Neutrophil (primary cell): ENCODE results near the gene DHDDS.
A peak's percentile ranks its signal among the peaks of the same experiment; 100 is the strongest.
"Not testable (repeated sequence)": the region's sequence is repeated elsewhere in the genome, so short reads cannot be mapped to it uniquely, and the experiment has no call there.

Source experiments
- H3K27ac ChIP-seq: fragments of 200-600 bp; sonication (generic); 2 replicates; pipeline ENCODE4 v1.5.1; 2016; ENCODE audit warnings: mild to moderate bottlenecking, moderate library complexity
- H3K27me3 ChIP-seq: fragments of 200-600 bp; sonication (generic); 2 replicates; pipeline ENCODE4 v1.6.0; 2016; ENCODE audit warnings: mild to moderate bottlenecking
- H3K36me3 ChIP-seq: fragments of 200-600 bp; sonication (generic); 2 replicates; pipeline ENCODE4 v1.5.1; 2017
- H3K4me1 ChIP-seq, 2 experiments: fragments of 200-600 bp in 1 of 2; sonication (generic) in 1 of 2; 1 replicate in 1 of 2; 2 replicates in 1 of 2; pipeline versions ENCODE4 v1.5.1 to v1.6.1; 2013 to 2016; ENCODE audit warnings: low read depth in 1 of 2, low read length in 1 of 2, mild to moderate bottlenecking in 1 of 2, moderate library complexity in 1 of 2; ENCODE audit not compliant: control insufficient read depth in 1 of 2, insufficient read depth in 1 of 2
- H3K4me3 ChIP-seq, 2 experiments: fragments of 200-600 bp in 1 of 2; sonication (generic) in 1 of 2; 1 replicate in 1 of 2; 2 replicates in 1 of 2; pipeline ENCODE4 v1.5.1; 2013 to 2016; ENCODE audit warnings: low read depth in 1 of 2, low read length in 1 of 2, mild to moderate bottlenecking in 1 of 2, moderate library complexity in 1 of 2
- H3K9me3 ChIP-seq: fragments of 200-600 bp; sonication (generic); 2 replicates; pipeline ENCODE4 v1.5.1; 2016
- TF ChIP-seq, protein P1 (sequence below): fragments of 200-600 bp; sonication (generic); IDR thresholded peaks from 2 replicates; pipeline ENCODE4 v1.5.1; 2016; ENCODE audit warnings: antibody characterized with exemption

DHDDS gene, protein sequence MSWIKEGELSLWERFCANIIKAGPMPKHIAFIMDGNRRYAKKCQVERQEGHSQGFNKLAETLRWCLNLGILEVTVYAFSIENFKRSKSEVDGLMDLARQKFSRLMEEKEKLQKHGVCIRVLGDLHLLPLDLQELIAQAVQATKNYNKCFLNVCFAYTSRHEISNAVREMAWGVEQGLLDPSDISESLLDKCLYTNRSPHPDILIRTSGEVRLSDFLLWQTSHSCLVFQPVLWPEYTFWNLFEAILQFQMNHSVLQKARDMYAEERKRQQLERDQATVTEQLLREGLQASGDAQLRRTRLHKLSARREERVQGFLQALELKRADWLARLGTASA

DNA sequence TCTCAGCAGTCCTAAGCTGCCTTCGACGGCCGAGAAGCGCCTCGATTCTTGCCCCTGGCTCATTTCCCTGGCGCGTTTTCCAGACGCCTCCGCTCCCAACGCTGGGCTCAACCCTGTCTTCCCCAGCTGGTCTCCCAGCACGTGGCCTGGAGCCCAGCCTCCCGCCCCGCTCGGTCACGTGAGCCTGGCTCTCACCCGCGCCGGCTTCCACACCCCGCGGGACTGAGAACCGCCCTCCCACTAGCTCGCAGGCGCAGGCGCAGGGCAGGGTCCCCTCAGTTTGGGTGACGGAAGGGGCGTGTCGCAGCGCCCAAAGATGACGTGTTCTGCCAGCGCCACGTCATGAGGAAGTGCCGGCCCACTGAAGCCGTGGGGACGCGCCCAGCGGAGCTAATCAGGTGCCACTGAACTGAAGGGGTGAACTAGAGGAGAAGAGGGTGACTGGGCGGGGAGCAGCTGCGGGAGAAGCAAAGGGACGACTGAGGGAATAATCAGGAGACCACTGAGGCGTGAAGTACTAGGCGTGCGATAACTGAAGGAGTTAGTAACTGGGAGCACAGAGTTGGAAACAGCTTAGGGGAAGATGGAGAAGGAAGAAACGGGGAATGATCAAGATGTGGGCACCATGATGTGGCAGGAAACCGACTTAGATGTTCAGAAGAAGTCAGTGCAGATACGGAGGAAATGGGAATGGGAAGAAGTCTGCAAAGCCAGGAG is at the start of gene DHDDS:
Gene DHDDS, plus strand, starts transcription at position 343 of the 717 bp plus-strand sequence. CDS start 625 bp downstream, outside the sequence.
- Histone ChIP-seq H3K27ac (peak within 1 kb of the TSS; percentile 83), H3K36me3 (peaks cover 7% of the 10 kb centered on the region), H3K9me3 (no peaks in the 10 kb centered on the region), H3K4me3 (peak within 1 kb of the TSS; percentile 80 to 83), H3K27me3 (peaks cover 6% of the 10 kb centered on the region), H3K4me1 (peaks cover 16 to 30% of the 10 kb centered on the region in 2 experiments)
- TF ChIP-seq, protein P1, sequence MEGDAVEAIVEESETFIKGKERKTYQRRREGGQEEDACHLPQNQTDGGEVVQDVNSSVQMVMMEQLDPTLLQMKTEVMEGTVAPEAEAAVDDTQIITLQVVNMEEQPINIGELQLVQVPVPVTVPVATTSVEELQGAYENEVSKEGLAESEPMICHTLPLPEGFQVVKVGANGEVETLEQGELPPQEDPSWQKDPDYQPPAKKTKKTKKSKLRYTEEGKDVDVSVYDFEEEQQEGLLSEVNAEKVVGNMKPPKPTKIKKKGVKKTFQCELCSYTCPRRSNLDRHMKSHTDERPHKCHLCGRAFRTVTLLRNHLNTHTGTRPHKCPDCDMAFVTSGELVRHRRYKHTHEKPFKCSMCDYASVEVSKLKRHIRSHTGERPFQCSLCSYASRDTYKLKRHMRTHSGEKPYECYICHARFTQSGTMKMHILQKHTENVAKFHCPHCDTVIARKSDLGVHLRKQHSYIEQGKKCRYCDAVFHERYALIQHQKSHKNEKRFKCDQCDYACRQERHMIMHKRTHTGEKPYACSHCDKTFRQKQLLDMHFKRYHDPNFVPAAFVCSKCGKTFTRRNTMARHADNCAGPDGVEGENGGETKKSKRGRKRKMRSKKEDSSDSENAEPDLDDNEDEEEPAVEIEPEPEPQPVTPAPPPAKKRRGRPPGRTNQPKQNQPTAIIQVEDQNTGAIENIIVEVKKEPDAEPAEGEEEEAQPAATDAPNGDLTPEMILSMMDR, result peak; percentile 46

DNA sequence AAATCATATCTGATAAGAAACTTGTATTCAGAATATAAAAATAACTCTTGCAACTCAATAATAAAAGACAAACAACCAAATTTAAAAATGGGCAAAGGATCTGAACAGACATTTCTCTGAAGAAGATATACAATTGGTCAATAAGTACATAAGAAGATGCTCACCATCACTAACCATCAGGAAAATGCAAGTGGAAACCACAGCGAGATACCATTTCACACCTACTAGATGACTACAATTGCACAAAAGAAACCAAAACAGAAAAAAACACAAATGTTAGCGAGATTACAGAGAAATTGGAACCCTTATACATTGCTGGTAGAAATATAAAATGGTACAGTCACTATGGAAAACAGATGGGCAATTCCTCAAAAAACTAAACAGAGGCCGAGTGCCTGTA is 48.0 kb upstream of the DHDDS start:
- Histone ChIP-seq H3K27me3 (peaks cover 25% of the 10 kb centered on the region), H3K4me3 (no peak overlapping the region), H3K27ac (no peak overlapping the region), H3K4me1 (no peaks in the 10 kb centered on the region), H3K9me3 (no peaks in the 10 kb centered on the region), H3K36me3 (no peaks in the 10 kb centered on the region)
- TF ChIP-seq, protein P1, result no peak

DNA sequence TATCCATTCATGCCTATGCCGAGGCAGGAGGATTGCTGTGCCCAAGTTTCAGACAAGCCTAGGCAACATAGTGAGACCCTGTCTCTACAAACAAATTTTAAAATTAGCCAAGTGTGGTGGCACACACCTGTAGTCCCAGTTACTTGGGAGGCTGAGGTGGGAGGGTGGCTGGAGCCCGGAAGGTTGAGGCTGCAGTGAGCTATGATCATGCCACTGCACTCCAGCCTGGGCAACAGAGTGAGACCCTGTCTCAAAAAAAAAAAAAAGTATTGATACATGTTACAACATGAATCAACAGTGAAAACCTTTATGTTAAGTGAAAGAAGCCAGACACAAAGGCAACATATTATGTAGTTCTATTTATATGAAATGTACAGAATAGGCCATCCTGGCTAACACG is 47.1 kb upstream of the DHDDS start:
- not testable (repeated sequence) for H3K36me3 ChIP-seq, H3K27ac ChIP-seq, H3K4me3 ChIP-seq, H3K4me1 ChIP-seq, H3K9me3 ChIP-seq
- H3K27me3 ChIP-seq, result peaks cover 25% of the 10 kb centered on the region

DNA sequence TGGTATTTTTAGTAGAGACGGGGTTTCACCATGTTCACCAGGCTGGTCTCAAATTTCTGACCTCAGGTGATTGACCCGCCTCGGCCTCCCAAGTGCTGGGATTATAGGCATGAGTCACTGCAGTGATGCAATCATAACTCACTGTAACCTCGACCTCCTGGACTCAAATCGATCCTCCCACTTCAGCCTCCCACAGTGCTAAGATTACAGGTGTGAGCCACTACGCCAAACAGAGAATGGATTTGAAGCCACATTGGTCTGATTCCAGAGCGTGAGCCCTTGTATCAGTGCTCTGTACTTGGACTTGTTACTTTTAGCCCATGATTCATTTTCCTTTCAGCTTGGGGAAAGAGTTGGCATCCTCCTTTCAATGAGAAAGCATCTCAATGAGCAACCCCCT is 44.7 kb upstream of the DHDDS start:
- H3K4me3 ChIP-seq, result no peak overlapping the region
- H3K4me1 ChIP-seq, result no peaks in the 10 kb centered on the region
- H3K27me3 ChIP-seq, result peaks cover 34% of the 10 kb centered on the region
- H3K9me3 ChIP-seq, result no peaks in the 10 kb centered on the region
- no peaks in the 10 kb centered on the region for H3K36me3 ChIP-seq
- TF ChIP-seq, protein P1, result no peak
- H3K27ac ChIP-seq, result no peak overlapping the region

DNA sequence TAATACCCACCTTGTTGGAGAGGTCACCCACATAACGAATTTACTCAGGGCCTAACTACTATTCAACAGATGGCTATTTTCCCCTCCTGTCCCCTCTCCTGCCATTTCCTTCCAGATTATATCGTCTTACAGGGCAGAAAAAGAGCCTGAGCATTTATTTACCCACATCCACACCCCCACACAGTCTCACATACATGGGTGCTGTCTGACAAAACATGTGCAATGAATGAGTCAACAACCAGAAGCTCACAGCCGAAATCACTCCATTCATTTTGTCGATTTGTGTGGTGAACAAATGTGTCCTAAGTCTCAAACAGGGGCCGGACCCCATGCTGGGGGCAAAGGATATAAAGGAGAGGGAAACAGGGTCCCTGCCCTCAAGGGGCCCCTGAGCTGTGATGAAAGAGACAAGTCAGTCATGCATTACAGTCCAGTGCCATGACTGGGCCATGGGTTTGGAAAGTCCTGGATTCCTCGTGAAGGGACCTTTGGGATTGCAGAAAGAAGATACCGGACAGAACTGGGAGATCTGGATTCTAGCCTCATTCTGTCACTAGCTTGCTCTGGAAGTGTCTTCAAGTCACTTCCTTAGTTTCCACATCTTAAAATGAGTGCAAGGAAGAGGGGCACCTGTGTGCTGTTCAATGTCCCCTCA is 43.2 kb upstream of the DHDDS start:
- Histone ChIP-seq H3K4me1 (no peaks in the 10 kb centered on the region), H3K27me3 (peaks cover 39% of the 10 kb centered on the region)

More for the DNA sequence above, 43.2 kb upstream of the DHDDS start:
- TF ChIP-seq, protein P1, result no peak
- Histone ChIP-seq H3K27ac (no peak overlapping the region), H3K4me3 (no peak overlapping the region), H3K9me3 (no peaks in the 10 kb centered on the region), H3K36me3 (no peaks in the 10 kb centered on the region)
